Measurements from ENCODE around the gene UBXN4.

Gene UBXN4

DNA sequence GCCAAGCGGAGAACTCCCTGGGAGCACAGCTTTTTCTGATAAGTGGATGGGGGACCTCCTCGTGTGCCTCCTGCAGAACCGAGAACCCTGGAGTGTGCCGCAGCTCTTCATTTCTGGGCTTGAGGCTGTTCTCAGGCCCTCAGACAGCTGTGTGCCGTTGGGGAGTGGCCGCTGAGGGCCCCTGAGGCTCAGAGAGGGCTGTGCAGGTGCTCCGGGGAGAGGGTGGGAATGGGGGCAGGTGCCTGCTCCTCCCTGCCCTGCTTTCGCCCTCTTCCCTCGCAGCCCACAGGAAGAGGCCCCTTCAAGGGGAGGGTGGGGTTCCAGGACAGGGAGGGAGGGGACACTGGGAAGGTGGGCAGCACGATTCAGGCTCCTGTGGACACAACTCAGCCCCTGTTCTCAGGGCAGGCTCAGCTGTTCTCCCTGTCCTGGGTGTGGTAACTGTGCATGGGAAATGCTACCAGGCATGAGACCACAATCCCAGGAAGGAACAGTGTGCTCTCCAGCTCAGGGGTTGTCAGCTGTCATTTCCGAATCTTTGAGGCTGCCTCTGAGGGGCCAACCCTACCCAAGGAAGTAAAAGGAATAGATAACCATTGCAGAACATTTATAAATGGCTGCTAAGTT lies 84.0 kb downstream of the UBXN4 start:
- H3F3A ChIP-seq (ENCODE audit: insufficient read depth, low read length): no peaks in the 10 kb centered on the region
- no peaks in the 10 kb centered on the region for H3K27me3 ChIP-seq (ENCODE audit: insufficient read depth, low read length)
- H3K9me3 ChIP-seq (ENCODE audit: low read length): no peaks in the 10 kb centered on the region
- H3K4me2 ChIP-seq (ENCODE audit: low read length): no peak overlapping the region
- no peak overlapping the region for H3K9ac ChIP-seq (ENCODE audit: low read length)
- H3K27ac ChIP-seq (ENCODE audit: low read depth, low read length, poor library complexity, severe bottlenecking): no peak overlapping the region
- H2AFZ ChIP-seq (ENCODE audit: low read length): no peak overlapping the region
- H3K4me1 ChIP-seq (ENCODE audit: insufficient read depth, low read length, severe bottlenecking): no peaks in the 10 kb centered on the region
- H3K36me3 ChIP-seq (ENCODE audit: insufficient read depth, low read length): peaks cover 13% of the 10 kb centered on the region
- H3K79me2 ChIP-seq (ENCODE audit: insufficient read depth, low read length): no peaks in the 10 kb centered on the region
- H4K20me1 ChIP-seq (ENCODE audit: insufficient read depth, low read length): no peaks in the 10 kb centered on the region
- H3K4me3 ChIP-seq (ENCODE audit: low read depth, low read length, poor library complexity, severe bottlenecking): no peak overlapping the region
- H3K9me2 ChIP-seq (ENCODE audit: low read depth, low read length): no peaks in the 10 kb centered on the region
- TF ChIP-seq, protein P1, sequence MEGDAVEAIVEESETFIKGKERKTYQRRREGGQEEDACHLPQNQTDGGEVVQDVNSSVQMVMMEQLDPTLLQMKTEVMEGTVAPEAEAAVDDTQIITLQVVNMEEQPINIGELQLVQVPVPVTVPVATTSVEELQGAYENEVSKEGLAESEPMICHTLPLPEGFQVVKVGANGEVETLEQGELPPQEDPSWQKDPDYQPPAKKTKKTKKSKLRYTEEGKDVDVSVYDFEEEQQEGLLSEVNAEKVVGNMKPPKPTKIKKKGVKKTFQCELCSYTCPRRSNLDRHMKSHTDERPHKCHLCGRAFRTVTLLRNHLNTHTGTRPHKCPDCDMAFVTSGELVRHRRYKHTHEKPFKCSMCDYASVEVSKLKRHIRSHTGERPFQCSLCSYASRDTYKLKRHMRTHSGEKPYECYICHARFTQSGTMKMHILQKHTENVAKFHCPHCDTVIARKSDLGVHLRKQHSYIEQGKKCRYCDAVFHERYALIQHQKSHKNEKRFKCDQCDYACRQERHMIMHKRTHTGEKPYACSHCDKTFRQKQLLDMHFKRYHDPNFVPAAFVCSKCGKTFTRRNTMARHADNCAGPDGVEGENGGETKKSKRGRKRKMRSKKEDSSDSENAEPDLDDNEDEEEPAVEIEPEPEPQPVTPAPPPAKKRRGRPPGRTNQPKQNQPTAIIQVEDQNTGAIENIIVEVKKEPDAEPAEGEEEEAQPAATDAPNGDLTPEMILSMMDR (IDR thresholded peaks at IDR 0.05; ENCODE audit: low read length): no peak
- no peak for TF ChIP-seq EZH2 (IDR thresholded peaks at IDR 0.05; ENCODE audit: borderline replicate concordance, low read length)

DNA sequence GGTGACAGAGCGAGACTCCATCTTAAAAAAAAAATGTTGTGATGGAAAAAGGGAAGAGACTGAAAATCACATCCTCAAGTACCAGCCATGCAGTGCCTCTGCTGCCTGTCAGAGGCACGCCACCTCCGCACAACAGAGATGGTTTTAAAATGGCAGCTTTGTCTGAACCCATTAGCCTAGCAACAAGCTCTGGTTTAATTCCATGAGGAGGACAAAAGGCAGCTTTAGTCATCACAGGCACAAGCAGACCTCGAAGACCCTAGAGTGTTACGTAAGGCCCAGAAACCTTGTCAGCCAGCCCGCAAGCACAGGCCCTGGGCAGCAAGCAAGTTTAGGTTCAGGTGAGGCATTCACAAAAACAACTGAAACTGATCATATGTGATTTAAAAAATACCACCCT lies 84.9 kb downstream of the UBXN4 start:
- Histone ChIP-seq H3K9ac (ENCODE audit: low read length) (no peak overlapping the region), H3K36me3 (ENCODE audit: insufficient read depth, low read length) (peaks cover 13% of the 10 kb centered on the region), H3F3A (ENCODE audit: insufficient read depth, low read length) (no peaks in the 10 kb centered on the region), H3K27me3 (ENCODE audit: insufficient read depth, low read length) (no peaks in the 10 kb centered on the region), H3K27ac (ENCODE audit: low read depth, low read length, poor library complexity, severe bottlenecking) (no peak overlapping the region), H3K9me2 (ENCODE audit: low read depth, low read length) (no peaks in the 10 kb centered on the region), H3K4me2 (ENCODE audit: low read length) (no peak overlapping the region), H4K20me1 (ENCODE audit: insufficient read depth, low read length) (no peaks in the 10 kb centered on the region), H3K79me2 (ENCODE audit: insufficient read depth, low read length) (no peaks in the 10 kb centered on the region), H3K4me3 (ENCODE audit: low read depth, low read length, poor library complexity, severe bottlenecking) (no peak overlapping the region), H3K4me1 (ENCODE audit: insufficient read depth, low read length, severe bottlenecking) (no peaks in the 10 kb centered on the region), H3K9me3 (ENCODE audit: low read length) (no peaks in the 10 kb centered on the region), H2AFZ (ENCODE audit: low read length) (no peak overlapping the region)
- TF ChIP-seq, protein P1 (IDR thresholded peaks at IDR 0.05; ENCODE audit: low read length): no peak
- no peak for TF ChIP-seq EZH2 (IDR thresholded peaks at IDR 0.05; ENCODE audit: borderline replicate concordance, low read length)

DNA sequence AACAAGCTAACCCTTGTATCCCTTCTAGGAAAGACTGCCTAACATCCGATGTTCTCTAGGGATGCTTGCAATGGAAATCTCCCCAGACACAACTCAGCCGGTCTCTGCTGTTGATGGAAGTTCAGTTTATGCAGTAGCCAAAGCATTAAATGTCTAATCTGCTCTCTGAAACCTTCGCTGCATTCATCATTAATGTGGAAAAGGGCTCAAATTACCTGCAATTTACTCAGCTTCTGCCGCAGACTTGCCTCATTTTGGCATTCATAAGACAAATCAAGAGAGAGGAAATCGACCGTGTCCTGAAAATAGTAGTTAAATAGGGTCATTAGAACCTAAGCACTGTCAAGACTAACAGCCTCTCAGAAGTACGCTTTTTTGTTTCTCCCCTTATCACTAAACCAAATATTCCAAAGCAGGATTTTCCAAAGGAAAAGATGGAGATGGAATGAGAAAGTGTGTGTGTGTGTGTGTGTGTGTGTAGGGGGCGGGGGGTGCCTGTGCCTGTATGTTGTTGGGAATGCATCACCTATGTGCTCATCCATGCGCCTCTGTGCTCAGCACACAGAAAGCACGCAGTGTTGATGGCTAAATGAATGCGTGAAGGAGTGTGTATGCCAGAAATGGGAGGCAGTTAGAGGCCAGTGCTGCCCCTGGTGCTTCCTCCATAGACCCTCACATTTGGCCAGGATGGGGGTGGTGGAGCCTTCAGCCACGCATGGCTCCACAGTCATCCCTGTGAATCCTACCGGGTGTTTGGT lies 87.9 kb downstream of the UBXN4 start:
- Histone ChIP-seq H3K27me3 (ENCODE audit: insufficient read depth, low read length) (no peaks in the 10 kb centered on the region), H3K4me3 (ENCODE audit: low read depth, low read length, poor library complexity, severe bottlenecking) (no peak overlapping the region), H3K79me2 (ENCODE audit: insufficient read depth, low read length) (no peaks in the 10 kb centered on the region), H3K9ac (ENCODE audit: low read length) (no peak overlapping the region), H4K20me1 (ENCODE audit: insufficient read depth, low read length) (no peaks in the 10 kb centered on the region), H3F3A (ENCODE audit: insufficient read depth, low read length) (no peaks in the 10 kb centered on the region), H3K27ac (ENCODE audit: low read depth, low read length, poor library complexity, severe bottlenecking) (no peak overlapping the region), H3K4me2 (ENCODE audit: low read length) (no peak overlapping the region), H3K9me2 (ENCODE audit: low read depth, low read length) (no peaks in the 10 kb centered on the region), H3K9me3 (ENCODE audit: low read length) (no peaks in the 10 kb centered on the region), H2AFZ (ENCODE audit: low read length) (no peak overlapping the region), H3K4me1 (ENCODE audit: insufficient read depth, low read length, severe bottlenecking) (no peaks in the 10 kb centered on the region), H3K36me3 (ENCODE audit: insufficient read depth, low read length) (no peaks in the 10 kb centered on the region; the same call in 1 of the 2 replicates)
- TF ChIP-seq EZH2 (IDR thresholded peaks at IDR 0.05; ENCODE audit: borderline replicate concordance, low read length): no peak
- TF ChIP-seq, protein P1 (IDR thresholded peaks at IDR 0.05; ENCODE audit: low read length): no peak

Data from OCI-LY1 (cell line).